Eye (tissue), 1 donor: ENCODE results near the gene CRBN.

ENCODE experiments used
- DNase-seq: peaks from one replicate; pipeline ENCODE4 v3.0.0-alpha.2; 2015

CRBN gene

GRCh38 chr3:3170998-3171397 is 8.5 kb downstream of the CRBN start:
- peak; percentile 59 for DNase-seq

DNA sequence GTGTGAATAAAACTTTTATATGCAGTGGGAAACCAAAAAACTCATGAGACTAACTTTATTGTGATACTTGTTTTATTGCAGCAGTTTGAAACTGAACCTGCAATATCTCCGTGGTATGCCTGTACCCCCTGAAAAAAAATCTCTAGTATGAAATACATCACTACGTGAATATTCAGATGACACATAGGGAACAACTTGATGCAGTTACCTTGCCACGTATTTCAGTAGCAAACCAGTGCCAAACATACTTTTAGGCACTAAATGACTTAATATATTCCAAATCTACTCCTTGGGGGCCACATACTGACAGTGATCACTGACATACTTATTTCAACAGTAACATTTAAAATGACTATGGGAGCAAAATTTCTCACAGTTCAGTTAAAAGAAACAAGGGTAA is 13.8 kb downstream of the CRBN start:
- no peak for DNase-seq

DNA sequence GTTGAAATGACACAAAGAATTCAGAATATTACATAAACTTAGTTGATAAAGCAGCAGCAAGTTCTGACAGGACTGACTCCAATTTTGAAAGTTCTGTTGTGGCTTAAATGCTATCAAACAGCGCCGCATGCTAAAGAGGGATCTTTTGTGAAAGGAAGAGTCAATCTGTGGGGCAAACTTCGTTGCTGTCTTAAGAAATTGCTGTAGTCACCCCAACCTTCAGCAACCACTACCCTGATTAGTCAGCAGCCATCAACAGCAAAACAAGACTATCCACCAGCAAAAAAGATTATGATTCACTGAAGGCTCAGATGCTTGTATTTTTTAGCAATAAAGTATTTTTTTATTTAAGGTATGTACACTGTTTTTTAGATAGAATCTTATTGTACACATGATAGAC is 14.2 kb downstream of the CRBN start:
- DNase-seq = no peak

DNA sequence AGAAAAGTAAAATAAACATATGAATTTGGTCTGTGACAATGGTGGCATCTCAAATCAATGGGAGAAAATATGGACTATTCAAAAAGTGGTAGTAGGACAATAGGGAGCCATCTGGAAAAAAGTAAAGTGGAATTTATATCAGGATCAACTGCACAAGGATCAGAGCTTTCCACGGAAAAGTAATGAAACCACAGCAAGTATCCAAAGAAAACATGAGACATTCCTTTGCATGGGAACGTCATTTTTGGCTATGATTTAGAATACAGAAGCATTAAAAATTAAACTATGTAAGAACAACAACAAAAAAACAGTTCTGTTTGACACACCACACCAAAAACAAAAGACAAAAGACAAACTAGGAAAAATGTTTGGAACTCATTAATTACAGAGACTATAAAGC is 18.7 kb downstream of the CRBN start:
- no peak for DNase-seq

DNA sequence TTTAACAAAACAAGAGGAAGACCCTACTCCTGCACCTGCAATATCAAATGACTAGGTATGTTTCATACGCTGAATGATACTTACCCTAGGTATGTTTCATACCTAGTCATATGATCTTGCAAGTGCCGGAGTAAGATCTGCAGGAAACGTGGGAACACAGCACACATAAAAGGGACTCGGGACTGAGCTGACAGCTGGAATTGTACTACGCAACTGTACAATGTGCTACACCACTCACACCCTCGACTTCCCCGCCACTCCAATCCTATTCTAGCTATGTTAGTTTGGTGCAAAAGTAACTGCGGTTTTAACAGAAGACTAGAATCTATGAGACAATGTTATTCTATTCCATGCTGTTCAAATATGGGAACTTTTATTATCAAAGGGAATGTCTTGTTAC is 22.0 kb downstream of the CRBN start:
- no peak for DNase-seq

DNA sequence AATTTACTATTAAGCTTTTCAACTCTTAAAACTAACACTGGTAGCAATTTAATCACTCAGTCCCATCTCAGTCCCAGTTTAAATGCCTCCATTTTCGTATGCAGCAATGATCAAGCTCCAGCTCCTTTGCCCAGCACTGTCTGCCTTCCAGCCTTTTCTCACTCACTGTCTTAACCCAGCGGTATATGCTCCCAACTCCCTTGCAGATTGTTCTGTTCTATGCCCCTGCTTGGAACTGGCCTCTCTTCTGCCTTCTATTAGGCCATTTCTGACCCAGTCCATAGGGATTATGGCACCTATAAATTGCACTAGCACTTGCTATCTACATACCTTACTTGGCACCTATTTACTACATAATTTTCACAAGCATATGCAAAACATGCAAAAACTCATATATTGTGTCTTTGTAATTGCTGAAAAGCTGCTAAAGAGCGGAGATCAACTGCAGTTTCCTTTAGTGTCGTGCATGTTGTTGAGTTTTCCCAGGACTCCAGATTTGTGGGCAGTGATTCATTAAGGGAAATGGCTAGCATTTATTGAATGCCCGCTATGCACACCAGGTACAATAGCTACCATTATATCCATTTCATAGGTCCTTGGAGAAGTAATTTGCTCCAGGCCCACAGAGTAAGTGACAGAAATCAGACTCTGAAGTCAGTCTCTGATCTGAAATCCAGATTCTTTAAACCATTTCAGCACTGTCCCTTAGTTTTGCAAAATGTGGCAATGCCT is 24.4 kb downstream of the CRBN start:
- DNase-seq = no peak

DNA sequence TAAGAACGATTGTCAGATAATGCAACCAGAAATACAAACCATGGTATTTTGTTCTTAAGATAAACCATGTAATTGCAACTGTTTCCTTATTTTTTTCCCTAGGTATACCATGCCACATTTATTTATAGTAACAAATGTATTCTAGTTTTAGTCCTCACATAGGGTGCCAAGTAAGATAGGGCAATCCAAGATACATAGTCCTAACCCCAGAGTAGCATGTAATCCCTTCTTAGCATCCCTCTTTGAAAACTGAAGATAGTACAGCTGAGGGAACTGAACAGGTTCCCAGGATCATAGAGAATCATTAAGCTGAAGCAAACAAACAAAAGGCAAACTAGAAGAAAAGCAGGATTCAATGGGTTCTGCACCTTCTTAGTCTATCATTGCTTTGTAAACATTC is 28.0 kb downstream of the CRBN start:
- DNase-seq = no peak

DNA sequence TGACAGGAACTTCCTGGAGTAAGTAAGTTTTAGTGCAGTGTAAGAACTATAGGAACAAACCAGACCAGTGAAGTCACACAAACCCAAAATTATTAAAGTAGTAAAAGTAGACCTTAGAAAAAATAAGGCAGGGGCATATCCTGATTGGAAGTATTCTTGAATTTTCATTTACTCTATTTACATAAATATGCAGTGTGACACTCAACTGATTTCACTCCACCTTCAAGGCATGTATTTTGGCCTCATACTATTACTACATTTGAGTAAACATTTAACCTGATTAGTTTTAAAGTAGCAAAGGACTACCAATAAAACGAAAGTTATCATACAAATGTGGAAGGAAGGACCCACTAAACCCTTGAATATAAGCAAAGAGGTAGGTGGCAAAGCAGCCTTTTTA is 29.9 kb downstream of the CRBN start:
- DNase-seq = no peak

GRCh38 chr3:3145831-3146230 is 33.7 kb downstream of the CRBN start:
- DNase-seq = no peak

GRCh38 chr3:3141939-3142338 is 37.6 kb downstream of the CRBN start:
- no peak for DNase-seq

DNA sequence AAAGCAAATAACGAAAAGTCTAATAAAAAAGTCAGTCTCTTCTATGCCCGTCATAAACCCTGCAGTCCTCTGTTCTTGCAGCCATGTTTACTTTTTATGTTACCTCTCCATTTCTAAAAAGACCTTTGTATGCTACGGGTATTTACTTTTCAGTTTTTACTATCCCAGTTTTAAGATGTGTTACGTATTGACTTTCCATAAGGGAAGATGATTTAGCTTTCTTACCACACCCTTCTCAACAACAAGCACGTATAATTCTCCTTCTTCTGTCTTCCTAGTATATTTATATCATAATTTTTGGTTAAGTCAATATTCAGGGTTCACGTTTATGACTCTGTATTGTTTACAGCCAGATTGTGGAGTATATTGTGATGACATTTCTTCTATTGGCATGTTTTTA is 42.0 kb downstream of the CRBN start:
- no peak for DNase-seq

DNA sequence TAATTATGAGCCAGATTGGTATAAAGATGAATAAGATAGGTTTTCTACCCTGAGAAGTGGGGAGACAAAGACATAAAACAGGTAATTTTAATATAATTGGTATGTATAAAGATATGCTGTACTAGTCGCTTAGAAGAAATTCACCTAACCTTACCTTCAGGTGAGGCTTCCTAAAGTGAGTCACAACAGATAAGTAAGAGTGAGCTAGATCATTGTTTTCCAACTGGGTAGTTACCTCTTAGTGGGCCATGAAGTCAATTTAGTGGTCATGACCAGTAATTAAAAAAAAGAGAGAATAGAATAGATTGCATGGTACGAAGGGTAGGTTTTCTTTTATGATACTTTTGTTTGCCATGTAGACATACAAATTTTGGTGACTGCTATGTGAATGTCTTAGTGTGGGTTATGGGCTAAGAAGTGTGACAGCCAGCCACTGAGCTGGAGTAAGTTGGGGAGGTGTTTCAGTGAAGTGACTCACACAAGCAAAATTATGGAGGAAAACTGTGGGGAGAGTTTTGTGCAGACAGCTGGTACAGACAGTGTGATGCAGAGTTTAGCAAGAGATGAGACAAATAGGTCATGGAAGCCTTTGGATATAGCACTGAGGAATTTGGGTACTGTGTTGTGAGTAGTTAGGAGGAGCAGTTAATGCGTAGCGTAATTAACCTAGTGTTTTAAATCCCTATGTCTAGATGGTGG is 44.6 kb downstream of the CRBN start:
- no peak for DNase-seq

GRCh38 chr3:3133500-3133899 is 46.0 kb downstream of the CRBN start:
- no peak for DNase-seq

- DNase-seq = no peak
These were observed 49.9 kb downstream of the CRBN start for GRCh38 chr3:3129579-3129978.

- no peak for DNase-seq
These were observed 52.0 kb downstream of the CRBN start for GRCh38 chr3:3127432-3128010.

- peak; percentile 98 for DNase-seq
These were observed 52.7 kb downstream of the CRBN start, which contains the start of gene TRNT1 for GRCh38 chr3:3126477-3127431. Gene TRNT1 (plus strand): TSS chr3:3126940. CDS start chr3:3129041, 2,101 bp downstream.

GRCh38 chr3:3125977-3126376 is 53.5 kb downstream of the CRBN start:
- no peak for DNase-seq

GRCh38 chr3:3119393-3119851 is 60.1 kb downstream of the CRBN start:
- DNase-seq = no peak

- DNase-seq = no peak
These were observed 61.8 kb downstream of the CRBN start for GRCh38 chr3:3117651-3118050.

DNA sequence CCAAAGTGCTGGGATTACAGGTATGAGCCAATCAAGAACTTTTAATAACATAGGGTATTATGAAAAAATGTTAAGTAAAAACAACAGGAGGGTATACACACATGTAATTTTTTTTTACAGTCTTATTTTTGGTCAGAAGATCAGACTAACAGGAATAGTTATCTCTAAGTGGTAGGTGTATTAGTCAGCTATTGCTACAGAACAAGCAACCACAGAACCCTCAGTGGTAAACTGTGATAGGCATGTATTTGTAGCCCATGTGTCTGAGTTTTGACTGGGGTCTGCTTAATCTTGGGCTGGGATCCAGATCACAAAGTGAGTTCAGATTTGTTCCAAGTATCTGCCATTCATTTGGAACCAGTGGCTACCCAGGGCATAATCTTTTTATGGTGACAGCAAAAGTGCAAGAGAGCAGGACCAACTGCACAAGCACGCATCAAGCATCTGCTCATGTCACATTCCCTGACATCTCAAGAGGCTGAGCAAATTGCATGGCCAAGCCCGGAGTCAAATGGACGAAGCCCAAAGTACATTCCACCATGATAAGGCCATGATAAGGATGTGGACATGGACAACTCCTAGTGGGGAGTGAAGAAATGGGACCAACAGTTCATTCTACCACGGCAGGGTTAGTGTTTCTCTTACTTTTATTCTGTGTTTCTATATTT is 66.3 kb downstream of the CRBN start:
- DNase-seq = no peak

- no peak for DNase-seq
These were observed 68.6 kb downstream of the CRBN start for GRCh38 chr3:3110749-3111361.

DNA sequence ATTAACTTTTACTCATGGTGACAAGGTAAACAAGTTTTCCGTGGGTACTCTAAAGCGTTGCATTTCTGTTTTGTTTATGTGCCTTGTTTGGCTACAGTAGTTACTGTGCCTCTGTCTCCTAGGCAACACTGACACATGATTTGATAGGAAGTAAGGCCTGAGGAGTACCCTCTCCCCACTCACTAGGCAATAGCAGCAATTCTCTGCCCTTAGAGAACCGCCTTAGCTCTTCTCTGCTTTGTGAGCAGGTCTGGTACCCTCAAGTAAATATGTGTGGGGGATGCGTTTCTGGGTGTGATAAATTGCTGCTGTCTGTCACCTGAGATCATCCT is 69.2 kb downstream of the CRBN start, which contains the start of gene IL5RA:
TSS of gene IL5RA (minus strand) at position 76 of the 332 bp plus-strand sequence. CDS start 5,390 bp downstream, outside the sequence.
- DNase-seq = peak; percentile 17
